Fibroblast of lung (primary cell): ENCODE results near the gene LRFN4.

Experiments used
- CTCF ChIP-seq, 2 donors: IDR thresholded peaks in 1 of 2; conservative IDR thresholded peaks in 1 of 2; 1 replicate in 1 of 2; 2 replicates in 1 of 2; pipeline ENCODE4 v1.5.1; 2011 to 2012; ENCODE audit warnings: low read length in 2 of 2, control low read depth in 1 of 2, inconsistent platforms in 1 of 2, low read depth in 1 of 2, mild to moderate bottlenecking in 1 of 2
- EZH2 ChIP-seq: IDR thresholded peaks from 2 replicates; pipeline ENCODE4 v1.5.1; 2012; ENCODE audit warnings: low read length, control low read depth, mild to moderate bottlenecking; ENCODE audit errors: missing control alignments

GRCh38 chr11:66889960-66890359, 33.1 kb downstream of the LRFN4 start:
- TF ChIP-seq CTCF (conservative IDR thresholded peaks at IDR 0.05 in 1 of 2, IDR thresholded peaks at IDR 0.05 in 1 of 2; ENCODE audit: low read depth in 1 of 2, low read length in 2 of 2), result no peak
- TF ChIP-seq EZH2, result no peak
